Hepatocyte (in vitro differentiated cells): ENCODE measurements around the gene DCUN1D5. TPM values are rescaled to one million over a fixed set of nuclear protein-coding genes. Genes with fewer than 3 reads are reported as not detected.

Source experiments
- DNase-seq: peaks from one replicate; pipeline ENCODE4 v3.0.0-alpha.2; 2016; ENCODE audit warnings: low spot score
- H2AFZ ChIP-seq: fragments of 200-600 bp; sonication (generic); 2 replicates; pipeline ENCODE4 v1.6.0; 2016; ENCODE audit warnings: antibody characterized with exemption, mild to moderate bottlenecking
- H3K27ac ChIP-seq: fragments of 200-600 bp; sonication (generic); 2 replicates; pipeline ENCODE4 v1.5.1; 2016; ENCODE audit warnings: mild to moderate bottlenecking
- H3K27me3 ChIP-seq: fragments of 200-600 bp; sonication (generic); 2 replicates; pipeline ENCODE4 v1.6.1; 2016
- H3K36me3 ChIP-seq: fragments of 200-600 bp; sonication (generic); replicated peaks from 2 replicates; pipeline ENCODE4 v1.5.1; 2016; ENCODE audit warnings: low read depth; ENCODE audit not compliant: insufficient read depth
- H3K4me1 ChIP-seq: fragments of 200-600 bp; sonication (generic); 2 replicates; pipeline ENCODE4 v1.5.1; 2016; ENCODE audit warnings: mild to moderate bottlenecking, moderate library complexity; ENCODE audit not compliant: insufficient read depth
- H3K4me2 ChIP-seq: fragments of 200-600 bp; sonication (generic); 2 replicates; pipeline ENCODE4 v1.6.0; 2016
- H3K4me3 ChIP-seq: fragments of 200-600 bp; sonication (generic); 2 replicates; pipeline ENCODE4 v1.5.1; 2016; ENCODE audit warnings: mild to moderate bottlenecking
- H3K79me2 ChIP-seq: fragments of 200-600 bp; sonication (generic); 2 replicates; pipeline ENCODE4 v1.6.0; 2017; ENCODE audit warnings: mild to moderate bottlenecking
- H3K9me2 ChIP-seq: fragments of 200-600 bp; sonication (generic); replicated peaks from 2 replicates; pipeline ENCODE4 v1.6.0; 2017; ENCODE audit warnings: mild to moderate bottlenecking; ENCODE audit not compliant: insufficient read depth
- H3K9me3 ChIP-seq: fragments of 200-600 bp; sonication (generic); 2 replicates; pipeline ENCODE4 v1.5.1; 2016; ENCODE audit warnings: low read depth, mild to moderate bottlenecking
- H4K20me1 ChIP-seq: fragments of 200-600 bp; sonication (generic); 2 replicates; pipeline ENCODE4 v1.6.0; 2016; ENCODE audit warnings: mild to moderate bottlenecking; ENCODE audit not compliant: insufficient read depth, poor library complexity, severe bottlenecking
- CTCF ChIP-seq: fragments of 200-600 bp; sonication (generic); IDR thresholded peaks from 2 replicates; pipeline ENCODE4 v1.5.1; 2016; ENCODE audit warnings: antibody characterized with exemption, mild to moderate bottlenecking; ENCODE audit not compliant: poor library complexity
- EZH2 ChIP-seq: fragments of 200-600 bp; sonication (generic); IDR thresholded peaks from 2 replicates; pipeline ENCODE4 v1.6.1; 2016; ENCODE audit warnings: antibody characterized with exemption, mild to moderate bottlenecking, borderline replicate concordance
- EZH2phosphoT487 ChIP-seq: fragments of 200-600 bp; sonication (generic); IDR thresholded peaks from one replicate; pipeline ENCODE4 v1.6.1; 2018; ENCODE audit warnings: antibody characterized with exemption, mild to moderate bottlenecking, low read depth, moderate library complexity; ENCODE audit not compliant: unreplicated experiment, severe bottlenecking
- WGBS: methylation state at CpG from one replicate; pipeline ENCODE4 v1.1.6; 2016; ENCODE audit warnings: low lambda C conversion rate; ENCODE audit errors: missing lambda C conversion rate; 5-methylcytosine and 5-hydroxymethylcytosine counted together
- polyA plus RNA-seq: library from polyadenylated mRNA; unstranded; fragments of >200 nt; fragmentation: Nextera tagmentation; extraction: Ambion mirVana; gene quantifications from 2 replicates; pipeline ENCODE4 v1.2.1, GENCODE V29; 2016
- total RNA-seq: library from RNA; depleted of rRNA; stranded (reverse); fragments of >200 nt; gene quantifications from 2 replicates; pipeline ENCODE4 v1.2.3, GENCODE V29; 2014

Gene DCUN1D5
- total and polyA plus RNA-seq, 2 experiments from 2014 or later: 54.5 to 78.4 TPM

GRCh38 chr11:103067118-103067517 is 24.8 kb downstream of the DCUN1D5 start:
- Histone ChIP-seq H3K79me2 (peaks cover 47% of the 10 kb centered on the region), H3K36me3 (no peaks in the 10 kb centered on the region), H3K4me2 (no peak overlapping the region), H2AFZ (no peak overlapping the region), H3K4me1 (no peaks in the 10 kb centered on the region), H3K27me3 (no peaks in the 10 kb centered on the region), H3K9me2 (no peaks in the 10 kb centered on the region), H4K20me1 (no peaks in the 10 kb centered on the region), H3K27ac (no peak overlapping the region), H3K4me3 (no peak overlapping the region), H3K9me3 (no peaks in the 10 kb centered on the region)
- WGBS: 80% methylated on average over 1 of the region's 1 CpG
- DNase-seq: no peak
- TF ChIP-seq CTCF (no peak), EZH2phosphoT487 (no peak), EZH2 (no peak)

DNA sequence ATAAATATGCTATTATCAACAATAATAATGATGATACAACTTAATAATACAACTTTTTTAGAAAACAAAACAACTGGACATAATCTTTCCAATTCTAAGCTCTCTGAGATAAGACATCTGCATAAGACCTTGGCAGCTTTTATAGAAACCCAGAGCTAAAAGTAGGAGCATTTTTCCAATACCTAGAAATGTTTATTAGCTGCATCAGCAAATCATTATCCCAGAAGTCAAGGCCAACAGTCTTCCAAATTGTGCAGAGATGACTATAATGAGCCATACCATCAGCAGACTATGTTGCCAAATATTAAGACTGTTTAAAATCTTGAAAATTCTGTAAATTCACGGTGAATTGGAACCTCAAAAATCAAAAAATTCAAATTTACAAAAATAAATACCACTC is 30.3 kb downstream of the DCUN1D5 start:
- Histone ChIP-seq H2AFZ (no peak overlapping the region), H3K9me2 (no peaks in the 10 kb centered on the region), H3K27me3 (no peaks in the 10 kb centered on the region), H3K9me3 (no peaks in the 10 kb centered on the region), H3K79me2 (peaks cover 3% of the 10 kb centered on the region), H3K4me3 (no peak overlapping the region), H3K4me2 (no peak overlapping the region), H3K4me1 (no peaks in the 10 kb centered on the region), H4K20me1 (no peaks in the 10 kb centered on the region), H3K27ac (no peak overlapping the region), H3K36me3 (no peaks in the 10 kb centered on the region)
- WGBS: 100% methylated on average over 1 of the region's 1 CpG
- TF ChIP-seq CTCF: no peak
- TF ChIP-seq EZH2: no peak
- TF ChIP-seq EZH2phosphoT487: no peak
- no peak for DNase-seq

DNA sequence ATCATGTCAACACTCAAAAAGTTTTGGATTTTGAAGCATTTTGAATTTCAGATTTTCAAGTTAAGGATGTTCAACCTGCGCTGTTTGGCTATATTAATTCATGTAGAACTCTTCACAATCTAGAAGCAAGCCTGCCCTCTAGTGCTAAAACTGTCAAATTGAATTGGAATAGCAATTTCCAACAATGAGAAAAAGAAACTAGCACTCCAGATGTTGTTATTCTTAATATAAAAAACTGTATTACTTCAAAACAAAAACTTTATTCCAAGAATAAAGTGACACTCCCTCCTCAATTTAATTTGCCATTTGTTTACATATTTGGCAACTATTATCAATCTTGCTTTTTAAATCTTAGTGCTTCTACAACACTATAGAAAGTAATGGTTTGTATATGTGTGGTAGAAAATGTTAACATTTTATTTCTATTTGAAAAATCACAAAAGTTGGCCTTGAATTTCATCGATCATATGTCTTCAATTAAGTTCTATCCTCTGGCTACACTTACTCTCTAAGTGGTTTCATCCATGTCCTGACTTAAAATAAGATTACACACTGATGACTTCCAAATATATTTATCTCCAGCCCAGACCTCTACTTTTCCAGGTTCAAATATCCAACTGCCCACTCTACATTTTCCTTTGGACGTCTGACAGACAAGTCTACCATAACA is 36.6 kb downstream of the DCUN1D5 start:
- DNase-seq: peak; percentile 66
- no peaks in the 10 kb centered on the region for H3K27me3 ChIP-seq
- 63% methylated on average over 3 of the region's 3 CpGs for WGBS
- no peaks in the 10 kb centered on the region for H3K79me2 ChIP-seq
- H3K36me3 ChIP-seq: no peaks in the 10 kb centered on the region
- H3K9me2 ChIP-seq: no peaks in the 10 kb centered on the region
- no peak overlapping the region for H3K4me2 ChIP-seq
- peak overlapping the region; percentile 6 for H3K27ac ChIP-seq
- H3K4me3 ChIP-seq: no peak overlapping the region
- H4K20me1 ChIP-seq: no peaks in the 10 kb centered on the region
- H2AFZ ChIP-seq: no peak overlapping the region
- no peaks in the 10 kb centered on the region for H3K9me3 ChIP-seq
- TF ChIP-seq EZH2 (no peak), CTCF (peak; percentile 80), EZH2phosphoT487 (no peak)
- H3K4me1 ChIP-seq: no peaks in the 10 kb centered on the region
